Fibroblast of upper back skin (primary cell): ENCODE results near the gene TECR.
"Not testable (repeated sequence)": the region's sequence is repeated elsewhere in the genome, so short reads cannot be mapped to it uniquely, and the experiment has no call there.

Experiments
- DNase-seq: peaks from one replicate; pipeline ENCODE4 v3.0.0-alpha.2; 2013

Gene TECR

DNA sequence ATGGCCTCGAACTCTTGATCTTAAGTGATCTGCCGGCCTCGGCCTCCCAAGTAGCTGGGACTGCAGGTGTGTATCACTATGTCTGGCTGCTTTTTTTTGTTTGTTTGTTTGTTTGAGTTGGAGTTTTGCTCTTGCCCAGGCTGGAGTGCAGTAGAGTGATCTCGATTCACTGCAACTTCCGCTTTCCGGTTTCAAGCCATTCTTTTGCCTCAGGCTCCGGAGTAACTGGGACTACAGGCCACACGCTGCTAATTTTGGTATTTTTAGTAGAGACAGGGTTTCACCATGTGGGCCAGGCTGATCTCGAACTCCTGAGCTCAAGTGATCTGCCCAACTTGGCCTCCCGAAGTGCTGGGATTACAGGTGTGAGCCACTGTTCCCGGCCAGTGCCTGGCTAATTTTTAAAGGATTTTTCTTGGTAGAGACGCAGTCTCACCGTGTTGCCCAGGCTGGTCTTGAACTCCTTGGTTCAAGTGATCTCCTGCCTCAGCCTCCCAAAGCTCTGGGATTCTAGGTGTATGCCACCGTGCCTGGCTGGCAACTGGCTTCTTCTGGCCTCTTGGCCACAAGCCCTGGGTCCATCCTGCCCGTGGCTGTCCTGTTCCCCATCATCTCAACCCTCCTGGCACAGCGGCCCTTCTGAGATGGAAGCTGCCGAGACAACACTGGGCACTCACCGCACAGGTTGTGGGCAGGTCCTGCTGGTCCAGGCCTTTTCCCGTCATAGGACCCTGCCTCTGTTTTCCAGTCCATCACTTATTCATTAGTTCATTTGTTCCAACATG, 11.5 kb downstream of the TECR start:
- no peak for DNase-seq

DNA sequence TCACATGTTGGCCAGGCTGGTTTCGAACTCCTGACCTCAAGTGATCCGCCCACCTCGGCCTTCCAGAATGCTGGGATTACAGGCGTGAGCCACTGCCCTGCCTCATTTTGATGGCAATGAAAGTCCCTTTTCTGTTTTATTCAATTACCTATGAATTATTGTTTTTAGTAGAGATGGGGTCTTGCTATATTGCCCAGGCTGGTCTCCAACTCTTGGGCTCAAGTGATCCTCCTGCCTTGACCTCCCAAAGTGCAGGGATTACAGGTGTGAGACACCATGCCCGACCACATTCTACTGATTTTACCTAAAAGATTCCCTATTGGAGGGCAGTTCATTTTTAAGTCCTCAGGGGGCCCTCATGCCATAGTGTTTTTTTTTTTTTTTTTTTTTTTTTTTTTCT, 12.6 kb downstream of the TECR start:
- not testable (repeated sequence) for DNase-seq

DNA sequence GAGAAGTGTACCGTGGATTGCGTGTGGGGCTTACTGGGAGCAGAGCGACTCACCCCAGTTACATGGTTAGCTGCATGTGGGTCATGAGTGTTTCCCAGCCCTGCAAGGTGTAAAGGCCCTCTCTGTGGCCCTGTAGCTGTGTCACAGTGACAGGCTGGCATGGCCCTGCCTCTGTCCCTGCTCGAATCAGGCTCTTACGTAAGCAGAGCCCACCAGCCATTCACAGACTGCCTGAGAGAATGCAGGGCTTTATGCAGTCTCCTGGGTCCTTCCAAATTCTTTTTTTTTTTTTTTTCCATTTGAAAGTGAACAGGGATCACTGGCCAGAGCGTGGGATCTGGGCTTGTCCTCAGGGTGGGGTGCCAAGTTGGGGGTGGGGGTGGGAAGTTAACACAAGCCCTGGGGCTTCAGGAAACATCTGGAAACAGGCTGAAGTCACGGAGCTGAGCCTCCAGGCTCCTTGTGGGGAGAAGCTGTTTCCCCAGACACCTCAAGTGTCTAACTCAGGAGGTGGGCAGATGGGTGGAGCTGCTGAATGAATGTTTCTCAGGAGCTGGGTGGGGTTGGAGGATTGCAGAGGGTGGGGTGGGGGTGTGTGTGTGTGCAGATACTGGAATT, 13.4 kb downstream of the TECR start:
- DNase-seq = no peak

DNA sequence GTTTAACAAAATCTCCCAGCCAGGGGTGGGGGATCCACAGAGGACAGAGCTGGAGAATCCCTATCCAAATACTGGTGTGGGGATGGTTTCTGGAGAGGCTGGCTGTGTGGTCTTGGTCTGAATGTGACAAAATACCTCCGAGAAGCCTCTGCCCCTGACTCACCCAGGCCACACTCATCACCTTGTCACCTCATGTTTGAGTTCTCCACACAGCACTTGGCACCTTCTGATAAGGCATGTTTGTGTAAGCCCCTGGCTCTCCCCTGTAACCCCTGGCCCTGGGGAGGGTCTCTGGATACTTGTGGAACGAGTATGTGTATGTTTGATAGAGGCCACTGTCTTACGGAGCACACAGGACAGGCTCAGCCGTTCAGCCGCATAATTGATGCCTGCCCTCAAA, 14.7 kb downstream of the TECR start:
- no peak for DNase-seq

DNA sequence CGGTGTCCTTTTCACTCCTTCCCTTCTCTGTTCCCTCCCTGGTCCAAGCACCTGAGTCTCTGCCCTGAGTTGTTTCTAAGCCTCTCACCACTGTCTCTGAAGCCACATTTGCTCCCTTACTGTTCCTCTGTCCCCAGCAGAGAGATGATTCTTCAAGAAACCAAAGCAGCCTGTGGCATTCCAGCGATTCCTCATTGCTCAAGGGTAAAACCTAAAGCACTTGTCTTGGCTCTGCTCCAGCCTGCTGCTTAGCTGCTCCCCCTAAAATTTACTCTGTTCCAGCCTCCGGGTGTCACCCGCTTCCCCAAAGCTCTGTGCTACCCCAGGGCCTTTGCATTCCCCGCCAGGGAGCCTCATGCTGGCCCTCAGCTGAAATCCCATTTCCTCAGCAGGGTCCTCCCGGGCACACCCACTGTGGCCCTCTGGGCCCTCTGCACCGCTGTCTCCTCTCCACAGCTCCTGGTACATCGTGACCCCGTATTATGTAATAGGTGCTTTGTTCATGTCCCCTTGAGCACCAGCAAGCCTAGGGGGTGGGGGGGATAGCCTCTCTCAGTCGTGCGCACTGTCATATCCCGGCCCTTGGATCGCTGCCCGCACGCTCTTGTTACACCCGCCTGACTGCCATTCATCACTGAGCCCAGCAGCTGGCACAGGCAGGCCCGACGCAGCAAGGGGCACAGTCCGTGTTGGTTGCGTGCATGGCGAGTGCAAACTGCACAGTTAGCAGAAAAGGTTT, 15.8 kb downstream of the TECR start:
- DNase-seq = peak; percentile 25

DNA sequence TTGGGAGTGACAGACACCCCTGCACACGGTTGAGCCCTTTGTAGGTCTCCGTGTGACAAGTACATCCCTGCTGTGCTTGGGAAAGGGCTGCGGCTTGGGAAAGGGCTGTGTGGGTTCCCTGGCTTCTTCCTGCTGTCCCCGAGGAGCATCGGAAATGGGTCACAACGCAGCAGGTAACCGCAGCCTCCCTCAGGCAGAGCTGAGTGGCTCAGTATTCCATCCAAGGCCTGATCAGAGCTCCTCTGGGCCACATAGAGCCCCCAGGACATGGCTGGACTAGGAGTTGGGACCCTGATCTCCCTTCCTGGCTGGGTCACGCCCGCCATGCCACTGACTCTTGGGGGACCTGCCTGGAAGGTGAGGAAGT, 16.3 kb downstream of the TECR start:
- no peak for DNase-seq

DNA sequence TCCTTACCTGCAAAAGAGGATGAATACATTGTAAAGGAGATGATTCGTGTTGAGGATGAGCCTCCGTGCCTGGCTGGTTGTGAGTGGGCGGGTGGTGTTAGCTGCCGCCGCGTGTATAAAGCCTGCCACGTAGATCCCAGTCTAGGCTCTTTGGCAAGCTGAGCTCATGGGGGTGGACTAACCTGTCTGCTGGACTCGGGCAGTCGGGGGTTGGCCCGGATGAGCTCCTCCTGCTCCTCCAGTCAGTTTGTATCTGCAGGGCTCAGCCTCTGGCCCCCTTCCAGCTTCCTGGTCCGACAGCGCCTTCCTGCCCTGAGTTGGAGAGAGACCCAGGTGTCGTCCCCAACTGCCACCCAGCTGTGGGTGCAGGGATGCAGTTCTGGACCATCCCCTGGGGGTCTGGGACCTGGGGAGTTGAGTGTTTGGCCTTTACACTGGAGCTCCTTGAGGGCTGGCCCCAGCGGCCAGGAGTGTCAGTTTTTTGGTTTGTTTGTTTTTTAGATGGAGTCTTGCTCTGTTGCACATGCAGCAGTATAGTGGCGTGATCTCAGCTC, 20.9 kb downstream of the TECR start:
- DNase-seq = no peak

DNA sequence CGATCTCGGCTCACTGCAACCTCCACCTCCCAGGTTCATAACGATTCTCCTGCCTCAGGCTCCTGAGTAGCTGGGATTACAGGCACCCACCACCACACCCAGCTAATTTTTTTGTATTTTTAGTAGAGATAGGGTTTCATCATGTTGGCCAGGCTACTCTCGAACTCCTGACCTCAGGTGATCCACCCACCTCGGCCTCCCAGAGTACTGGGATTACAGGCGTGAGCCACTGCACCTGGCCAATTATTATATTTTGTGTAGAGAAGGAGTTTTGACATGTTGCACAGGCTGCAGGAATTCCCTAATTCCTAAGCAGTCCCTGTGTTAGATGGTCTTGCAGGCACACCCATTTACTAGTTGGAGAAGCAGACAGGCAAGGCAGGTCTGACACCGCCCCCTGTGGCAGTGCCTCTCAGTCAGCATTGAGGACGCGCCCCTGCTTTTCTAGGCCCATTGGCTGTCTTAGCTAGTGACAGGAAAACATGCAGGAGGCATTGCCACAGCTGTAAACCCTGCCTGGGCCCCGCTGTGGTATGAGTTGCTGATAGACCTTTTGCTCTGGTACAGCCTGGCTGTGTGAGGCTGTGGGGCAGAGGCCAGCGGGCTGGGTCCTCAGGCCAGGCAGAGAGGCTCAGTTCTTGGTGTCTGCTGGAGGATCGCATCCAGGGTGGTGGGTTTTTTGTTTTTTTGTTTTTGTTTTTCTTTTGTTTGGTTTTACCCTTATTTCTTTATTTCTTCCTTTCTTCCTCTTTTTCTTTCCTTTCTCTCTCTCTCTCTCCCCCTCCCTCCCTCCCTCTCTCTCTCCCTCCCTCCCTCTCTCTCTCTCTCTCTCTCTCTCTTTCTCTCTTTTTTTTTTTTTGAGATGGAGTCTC, 22.0 kb downstream of the TECR start:
- DNase-seq = not testable (repeated sequence)

DNA sequence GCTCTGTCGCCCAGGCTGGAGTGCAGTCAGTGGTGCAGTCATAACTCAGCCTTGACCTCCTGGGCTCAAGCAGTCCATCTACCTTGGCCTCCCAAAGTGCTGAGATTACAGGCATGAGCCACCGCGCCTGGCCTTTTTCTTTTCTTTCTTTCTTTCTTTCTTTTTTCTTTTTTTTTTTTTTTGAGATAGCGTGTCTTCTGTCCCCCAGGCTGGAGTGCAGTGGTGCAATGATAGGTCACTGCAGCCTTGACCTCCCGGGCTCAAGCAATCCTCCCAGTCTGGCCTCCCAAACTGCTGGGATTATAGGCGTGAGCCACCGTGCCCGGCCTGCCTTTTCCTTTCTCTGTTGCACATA, 22.6 kb downstream of the TECR start:
- DNase-seq = not testable (repeated sequence)

DNA sequence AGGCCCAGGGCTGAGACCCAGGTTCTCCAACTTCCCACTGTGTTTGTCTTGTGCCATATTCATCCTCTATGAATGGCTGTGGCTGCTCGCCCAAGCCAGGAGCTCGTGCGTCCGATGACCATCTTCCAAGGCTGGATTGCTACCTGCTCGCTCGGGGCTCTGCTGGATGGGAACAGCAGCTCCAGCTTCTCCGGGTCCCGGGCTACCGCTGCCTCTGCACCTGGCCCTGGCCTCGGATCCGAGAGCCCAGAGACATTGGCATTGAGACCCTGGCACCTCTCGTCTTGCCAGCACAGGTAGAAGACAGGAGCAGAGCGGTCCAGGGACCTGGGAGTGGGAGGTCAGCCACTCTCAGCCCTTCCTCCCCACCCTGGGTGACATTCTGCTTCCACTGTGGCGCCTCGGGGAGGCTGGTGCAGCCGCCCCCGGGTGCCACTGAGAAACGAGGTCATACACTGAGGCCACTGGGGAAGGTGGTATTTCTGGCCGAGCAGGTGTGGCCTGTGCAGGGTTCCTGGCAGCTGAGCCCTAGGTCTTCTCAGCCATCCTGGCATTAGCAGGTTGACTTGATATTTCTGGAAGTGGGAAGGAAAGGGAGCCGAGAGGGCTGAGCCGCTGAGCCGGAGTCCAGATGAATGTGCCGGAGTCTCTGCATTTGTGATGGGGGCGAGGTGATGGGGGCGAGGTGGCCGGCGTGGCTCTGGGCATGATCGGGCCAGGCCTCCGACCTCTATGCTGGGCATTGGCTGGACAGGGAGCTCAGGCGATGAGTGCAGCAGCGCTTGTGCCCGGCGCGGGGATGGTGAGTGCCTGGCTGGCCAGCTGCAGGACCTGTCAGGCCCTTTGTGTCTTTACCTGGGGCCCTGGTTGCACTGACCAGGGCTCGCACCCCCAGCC, 23.9 kb downstream of the TECR start:
- no peak for DNase-seq

DNA sequence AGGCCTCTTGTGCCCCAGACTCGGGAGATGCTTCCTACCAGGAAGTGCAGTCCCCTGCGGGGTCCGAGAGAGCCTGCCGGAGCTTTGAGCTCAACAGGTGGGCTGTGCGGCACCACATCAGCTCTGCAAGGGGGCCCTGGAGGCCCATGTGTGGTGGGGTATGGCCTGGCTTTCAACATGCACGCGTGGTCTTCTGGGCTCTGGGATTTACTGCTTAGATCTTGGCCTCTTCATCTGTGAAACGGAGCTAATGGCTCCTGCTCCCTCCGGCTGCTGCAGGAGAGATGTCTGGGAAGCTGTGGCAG, 24.5 kb downstream of the TECR start:
- no peak for DNase-seq

DNA sequence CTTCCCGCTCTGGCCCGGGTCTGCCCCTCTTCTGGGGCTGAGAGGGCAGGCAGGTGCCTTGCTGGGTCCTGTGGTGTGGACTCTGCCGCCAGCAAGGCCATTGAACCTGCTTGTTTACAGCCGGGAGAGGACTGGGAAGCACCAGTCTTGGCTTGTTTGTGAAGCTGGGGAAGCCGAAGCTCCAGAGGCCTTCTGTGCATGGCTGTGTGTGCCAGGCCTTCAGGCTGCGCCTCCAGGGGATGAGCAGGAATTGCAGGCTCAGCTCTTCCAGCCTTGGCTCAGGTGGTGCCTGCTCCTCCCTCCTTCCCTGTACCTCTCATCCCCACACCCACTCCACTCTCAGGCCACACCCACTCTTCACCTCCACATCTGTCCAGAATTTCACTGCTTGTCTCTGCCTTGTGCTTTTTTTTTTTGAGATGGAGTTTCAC, 25.0 kb downstream of the TECR start:
- no peak for DNase-seq

DNA sequence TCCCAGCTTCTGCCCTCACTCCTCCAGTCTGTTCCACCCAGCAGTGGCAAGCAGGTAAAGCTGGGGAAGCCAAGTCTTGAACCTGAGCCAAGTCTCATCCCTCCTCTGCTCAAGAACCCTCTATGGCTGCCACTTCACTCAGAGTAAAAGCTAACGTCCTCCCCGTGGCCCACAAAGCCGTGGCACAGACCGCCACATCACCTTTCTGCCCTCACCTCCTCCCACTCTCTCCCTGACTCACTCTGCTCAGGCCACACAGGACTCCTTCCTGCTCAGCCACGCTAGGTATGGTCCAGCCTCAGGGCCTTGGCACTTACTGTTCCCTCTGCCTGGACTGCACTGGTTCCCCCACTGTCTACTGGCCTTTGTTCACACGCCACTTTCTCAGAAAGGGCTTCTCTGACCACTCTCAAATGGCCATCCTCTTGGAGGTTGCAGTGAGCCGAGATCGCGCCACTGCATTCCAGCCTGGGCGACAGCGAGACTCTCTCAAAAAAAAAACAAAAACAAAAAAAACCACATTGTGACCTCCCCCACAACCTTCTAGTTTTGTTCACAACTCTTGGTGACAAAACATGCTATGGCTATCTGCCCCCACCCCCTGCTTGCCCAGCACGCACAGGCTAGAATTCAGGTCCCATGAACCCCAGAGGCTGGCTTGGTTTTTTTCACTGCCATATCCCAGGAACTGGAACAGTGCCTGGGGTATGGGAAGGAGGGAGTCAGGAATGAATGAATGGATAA, 26.7 kb downstream of the TECR start:
- no peak for DNase-seq

DNA sequence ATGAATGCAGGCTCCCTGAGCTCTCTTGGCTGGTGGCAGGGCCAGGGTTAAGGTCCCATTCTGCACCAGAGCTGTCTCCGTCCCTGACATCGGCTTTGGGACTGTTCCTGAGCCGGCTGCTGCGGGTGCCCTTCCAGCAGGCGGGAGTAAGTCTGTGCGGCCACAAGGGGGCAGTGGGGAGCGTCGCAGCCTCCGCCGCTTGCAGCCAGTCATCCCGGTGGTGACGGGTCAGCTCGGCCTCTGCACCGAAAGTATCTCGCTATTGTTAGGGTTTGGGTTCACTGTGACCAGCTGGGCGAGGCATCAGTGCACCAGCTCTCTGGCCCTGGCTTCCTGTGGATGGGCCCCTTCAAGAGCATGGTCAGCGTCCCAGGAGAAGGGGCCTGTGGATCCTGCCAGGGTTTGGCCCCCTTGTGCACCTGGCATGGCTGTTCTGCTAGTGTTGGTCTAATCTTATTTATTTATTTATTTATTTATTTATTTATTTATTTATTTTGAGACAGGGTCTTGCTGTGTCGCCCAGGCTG, 27.3 kb downstream of the TECR start:
- DNase-seq = peak; percentile 64

DNA sequence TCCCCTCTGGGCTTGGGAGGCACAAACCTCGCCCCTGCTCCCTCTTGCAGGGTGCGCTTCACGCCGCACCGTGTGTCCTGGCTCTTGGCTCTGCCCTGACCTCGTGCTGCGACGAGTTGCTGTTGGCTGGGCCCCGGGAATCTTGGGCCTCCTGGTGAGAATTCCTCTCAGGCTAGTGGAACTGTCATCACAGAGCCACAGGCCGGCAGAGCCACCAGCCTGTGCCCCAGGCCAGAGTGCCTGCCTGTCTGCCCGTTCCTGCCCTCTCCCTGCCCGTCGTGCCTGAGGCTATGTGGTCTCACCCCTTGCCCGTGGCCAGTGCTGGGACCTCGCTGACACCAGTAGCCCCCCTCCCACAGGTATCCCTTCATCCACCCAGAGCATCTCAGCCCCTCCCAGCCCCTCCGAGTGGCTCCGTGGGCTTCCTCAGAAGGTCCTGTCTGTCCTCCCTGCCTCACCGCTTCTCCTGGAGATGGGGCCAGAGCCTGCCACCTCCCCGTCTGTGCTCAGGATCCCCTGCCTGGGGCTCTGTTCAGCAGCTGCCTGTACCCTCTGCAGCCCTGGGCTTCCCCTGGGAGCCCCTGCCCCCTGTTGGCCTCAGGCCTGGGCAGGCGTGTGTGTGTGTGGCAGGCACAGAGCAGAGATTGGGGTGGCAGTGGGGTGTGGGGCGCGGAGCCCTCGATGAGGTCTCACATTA, 29.1 kb downstream of the TECR start:
- DNase-seq = no peak

DNA sequence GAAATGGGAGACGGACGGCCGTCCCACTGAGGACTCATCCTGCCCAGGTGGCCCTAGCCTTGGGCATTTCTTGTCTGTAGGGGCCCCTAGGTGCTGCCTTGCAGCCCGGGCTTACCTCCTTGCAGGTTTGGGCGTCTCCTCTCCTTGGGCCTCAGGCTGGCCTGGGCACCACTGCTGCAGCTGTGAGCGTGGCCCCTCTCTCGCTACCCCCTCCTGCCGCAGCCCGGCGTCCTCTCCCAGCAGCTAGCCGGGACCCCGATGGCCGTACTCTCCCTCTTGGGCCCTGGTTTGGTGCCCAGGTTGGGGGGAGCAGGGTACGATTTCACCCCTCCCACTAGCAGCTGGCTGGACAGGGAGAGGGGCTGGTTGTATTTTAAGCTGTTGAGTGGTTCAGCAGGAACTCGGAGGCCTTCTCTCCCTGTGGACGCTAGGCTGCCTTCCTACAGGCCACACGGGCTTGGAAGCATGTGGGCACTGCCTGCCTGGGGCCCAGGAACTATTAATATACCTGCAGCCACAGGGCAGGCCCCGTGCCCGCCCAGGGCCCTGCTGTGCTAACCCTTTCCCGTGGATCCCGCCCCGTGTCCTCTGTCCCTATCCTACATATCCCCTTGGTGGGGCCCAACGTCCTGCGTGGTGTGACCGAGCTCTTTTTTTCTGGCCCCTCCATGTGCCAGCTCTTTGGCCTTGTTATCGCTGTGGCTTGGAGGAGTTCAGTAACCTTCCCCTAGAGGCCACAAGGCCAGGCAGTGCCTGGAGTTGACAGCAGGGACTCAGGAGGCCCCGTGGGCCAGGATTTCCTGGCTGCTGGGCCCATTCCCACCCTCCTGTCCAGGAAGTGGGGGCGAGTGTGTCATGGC, 30.8 kb downstream of the TECR start:
- DNase-seq = no peak

DNA sequence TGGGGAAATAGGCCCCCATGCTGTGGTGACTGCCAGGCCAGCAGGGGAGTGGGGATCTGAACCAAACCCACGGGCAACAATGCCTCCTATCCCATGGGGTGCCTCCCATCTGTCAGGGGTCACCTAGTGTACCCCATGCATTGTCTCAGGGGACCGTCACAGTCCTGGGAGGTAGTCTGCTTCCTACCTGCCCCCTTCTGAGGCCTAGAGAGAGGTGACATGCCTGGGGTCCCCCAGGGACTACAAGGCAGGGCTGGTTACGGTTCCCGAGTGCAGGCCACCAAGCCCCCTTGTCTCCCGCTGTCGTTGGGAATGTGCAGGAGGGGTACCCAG, 31.3 kb downstream of the TECR start:
- no peak for DNase-seq

DNA sequence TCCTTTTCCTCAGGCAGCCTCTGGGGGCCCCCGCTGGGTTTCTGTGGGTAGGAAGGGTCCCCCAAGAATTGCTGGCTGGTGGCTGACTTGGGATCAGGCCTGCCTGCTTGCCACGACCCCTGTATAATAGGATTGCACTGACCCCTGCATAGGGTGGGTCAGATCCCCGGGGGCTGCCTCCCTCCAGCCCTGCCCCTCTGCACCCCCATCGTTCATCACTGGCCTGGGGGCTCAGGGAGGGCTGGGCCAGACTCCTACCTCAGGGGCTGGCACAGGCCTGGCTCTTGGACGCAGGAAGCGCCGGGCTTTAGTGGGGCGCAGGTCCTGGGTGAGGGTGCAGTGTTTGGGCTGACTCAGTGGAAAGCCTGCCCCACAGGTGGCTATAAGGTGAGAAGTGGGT, 31.9 kb downstream of the TECR start:
- no peak for DNase-seq

DNA sequence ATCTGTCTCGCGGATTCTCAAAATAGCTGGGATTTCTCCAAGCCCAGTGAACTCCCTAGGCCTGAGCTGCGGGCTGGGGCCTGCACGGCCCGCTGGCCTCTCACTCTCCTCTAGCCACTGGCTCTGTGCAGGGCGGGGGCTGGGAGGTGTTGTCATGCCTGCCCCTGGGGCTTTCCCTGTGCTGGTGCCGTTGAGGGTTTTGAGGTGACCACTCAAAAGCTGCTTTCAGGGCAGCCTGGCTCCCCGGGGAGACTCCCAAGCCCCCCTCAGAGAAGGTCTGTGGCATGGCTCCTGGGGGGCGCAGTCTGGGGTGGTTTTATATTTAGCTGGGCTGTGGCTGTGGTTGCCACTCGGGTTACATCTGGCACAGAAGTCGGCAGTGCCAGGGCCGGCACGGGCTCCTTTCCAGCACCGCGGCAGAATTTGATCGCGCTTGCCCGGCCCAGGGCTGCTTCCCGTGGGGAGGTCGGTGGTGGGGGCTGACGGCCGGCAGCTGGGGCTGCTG, 32.5 kb downstream of the TECR start:
- peak; percentile 25 for DNase-seq
